GM18907 (cell line): ENCODE measurements around the gene SCNN1B.
"Not testable (repeated sequence)": the region's sequence is repeated elsewhere in the genome, so short reads cannot be mapped to it uniquely, and the experiment has no call there.

Experiments used
- ATAC-seq: cut with Tn5 transposase; IDR thresholded peaks from one replicate; pipeline ENCODE4 v1.9.1; 2021; ENCODE audit warnings: mild to moderate bottlenecking, moderate library complexity; ENCODE audit not compliant: unreplicated experiment

Gene SCNN1B

GRCh38 chr16:23378921-23379320 is 76.8 kb downstream of the SCNN1B start:
- ATAC-seq = no peak

- no peak for ATAC-seq
These were observed 77.6 kb downstream of the SCNN1B start for GRCh38 chr16:23379707-23380106.

GRCh38 chr16:23380501-23380951 is 78.4 kb downstream of the SCNN1B start:
- no peak for ATAC-seq

GRCh38 chr16:23381702-23382101 is 79.6 kb downstream of the SCNN1B start:
- not testable (repeated sequence) for ATAC-seq

- ATAC-seq = no peak
These were observed 80.2 kb downstream of the SCNN1B start for GRCh38 chr16:23382279-23382678.

- ATAC-seq = no peak
These were observed 81.8 kb downstream of the SCNN1B start for GRCh38 chr16:23383881-23384280.

- ATAC-seq = no peak
These were observed 82.8 kb downstream of the SCNN1B start for GRCh38 chr16:23384878-23385277.

GRCh38 chr16:23385441-23385840 is 83.3 kb downstream of the SCNN1B start:
- ATAC-seq = no peak

GRCh38 chr16:23387666-23388065 is 85.6 kb downstream of the SCNN1B start:
- ATAC-seq = no peak

- ATAC-seq = no peak
These were observed 86.7 kb downstream of the SCNN1B start for GRCh38 chr16:23388786-23389185.

GRCh38 chr16:23389201-23389600 is 87.1 kb downstream of the SCNN1B start:
- no peak for ATAC-seq

- not testable (repeated sequence) for ATAC-seq
These were observed 87.8 kb downstream of the SCNN1B start for GRCh38 chr16:23389936-23390335.

- ATAC-seq = no peak
These were observed 89.5 kb downstream of the SCNN1B start for GRCh38 chr16:23391381-23392222.

GRCh38 chr16:23392223-23392600 is 90.1 kb downstream of the SCNN1B start:
- no peak for ATAC-seq

- no peak for ATAC-seq
These were observed 92.2 kb downstream of the SCNN1B start for GRCh38 chr16:23394141-23394831.

GRCh38 chr16:23395732-23396131 is 93.6 kb downstream of the SCNN1B start:
- ATAC-seq = no peak

GRCh38 chr16:23397464-23397863 is 95.4 kb downstream of the SCNN1B start:
- no peak for ATAC-seq

- ATAC-seq = no peak
These were observed 97.1 kb downstream of the SCNN1B start for GRCh38 chr16:23398987-23399805.

GRCh38 chr16:23400447-23400846 is 98.3 kb downstream of the SCNN1B start:
- not testable (repeated sequence) for ATAC-seq

GRCh38 chr16:23401139-23401538 is 99.0 kb downstream of the SCNN1B start:
- ATAC-seq = no peak

- no peak for ATAC-seq
These were observed 100.0 kb downstream of the SCNN1B start for GRCh38 chr16:23402100-23402499.
